Endothelial cell of umbilical vein (primary cell): ENCODE results near the gene SNX33. TPM values are rescaled to one million over a fixed set of nuclear protein-coding genes. Genes with fewer than 3 reads are reported as not detected.

Experiments used
- BruUV-seq: library from RNA; stranded (reverse); fragments of 400-500 nt; replicated peaks from 2 replicates; lab custom pipeline; 2021; lab: Mats Ljungman, UMichigan
- CTCF ChIA-PET: fragments of 300-600, 350-600 bp; sonication (Branson Sonifier 250); formaldehyde crosslinking; loops from one replicate; lab custom pipeline; 2021; ENCODE audit warnings: antibody characterized with exemption, inconsistent platforms; lab: Charles Lee
- POLR2A ChIA-PET: fragments of 300-600, 350-600 bp; sonication (Branson Sonifier 250); formaldehyde crosslinking; loops from one replicate; lab custom pipeline; 2021; ENCODE audit warnings: antibody characterized with exemption, inconsistent platforms; lab: Charles Lee
- DNase-seq: peaks from one replicate; pipeline ENCODE4 v3.0.0-alpha.2; 2011; ENCODE audit warnings: low read depth, low spot score
- FAIRE-seq: peaks from 2 replicates; lab custom pipeline; 2011; peaks lifted over from hg19 to GRCh38; lab: Jason Lieb, UNC
- H2AFZ ChIP-seq: 2 replicates; pipeline ENCODE4 v1.6.0; 2012; ENCODE audit warnings: low read depth, low read length, control low read depth, inconsistent platforms
- H3K27ac ChIP-seq: 2 replicates; pipeline ENCODE4 v1.5.1; 2011; ENCODE audit warnings: low read depth, mild to moderate bottlenecking, control low read depth, low read length, moderate library complexity; ENCODE audit not compliant: insufficient read depth
- H3K27me3 ChIP-seq, 2 experiments: 2 replicates each; pipeline versions ENCODE4 v1.6.0 to v1.6.1; 2011; ENCODE audit warnings: low read length in 2 of 2, mixed read lengths in 1 of 2; ENCODE audit not compliant: control insufficient read depth in 2 of 2, insufficient read depth in 2 of 2
- H3K36me3 ChIP-seq, 2 experiments: 2 replicates in 1 of 2; 3 replicates in 1 of 2; pipeline ENCODE4 v1.5.1; 2011; ENCODE audit warnings: low read length in 2 of 2, mild to moderate bottlenecking in 1 of 2, moderate library complexity in 1 of 2; ENCODE audit not compliant: control insufficient read depth in 2 of 2, insufficient read depth in 2 of 2; ENCODE audit errors: extremely low read depth in 1 of 2
- H3K4me1 ChIP-seq: 3 replicates; pipeline ENCODE4 v1.5.1; 2011; ENCODE audit warnings: mild to moderate bottlenecking, low read length; ENCODE audit not compliant: control insufficient read depth, insufficient read depth; ENCODE audit errors: extremely low read depth
- H3K4me2 ChIP-seq: 2 replicates; pipeline ENCODE4 v1.6.1; 2011; ENCODE audit warnings: low read length, control low read depth, mixed read lengths; ENCODE audit not compliant: insufficient read depth
- H3K4me3 ChIP-seq, 3 experiments: fragments of 200-600 bp in 1 of 3; sonication (generic), shearing (Covaris generic) in 1 of 3; replicated peaks in 1 of 3; 2 replicates each; pipeline ENCODE4 v1.5.1; 2011 to 2016; ENCODE audit warnings: control low read depth in 3 of 3, low read length in 3 of 3, mild to moderate bottlenecking in 2 of 3, inconsistent platforms in 1 of 3, low read depth in 1 of 3, moderate library complexity in 1 of 3; ENCODE audit not compliant: insufficient read depth in 1 of 3
- H3K79me2 ChIP-seq: 2 replicates; pipeline ENCODE4 v1.6.0; 2012; ENCODE audit warnings: low read length, inconsistent platforms; ENCODE audit not compliant: control insufficient read depth, insufficient read depth
- H3K9ac ChIP-seq: replicated peaks from 2 replicates; pipeline ENCODE3; 2011; ENCODE audit warnings: low read length, control low read depth; ENCODE audit not compliant: insufficient read depth; ENCODE audit errors: extremely low read depth
- H3K9me1 ChIP-seq: replicated peaks from 3 replicates; pipeline ENCODE4 v1.6.0; 2011; ENCODE audit warnings: mild to moderate bottlenecking, low read length; ENCODE audit not compliant: control insufficient read depth, insufficient read depth; ENCODE audit errors: extremely low read depth
- H3K9me3 ChIP-seq: replicated peaks from 2 replicates; pipeline ENCODE4 v1.5.1; 2012; ENCODE audit warnings: low read length, inconsistent platforms; ENCODE audit not compliant: control insufficient read depth, insufficient read depth
- H4K20me1 ChIP-seq: replicated peaks from 2 replicates; pipeline ENCODE3; 2011; ENCODE audit warnings: mild to moderate bottlenecking, low read length; ENCODE audit not compliant: control insufficient read depth, insufficient read depth; ENCODE audit errors: extremely low read depth
- CTCF ChIP-seq, 2 donors: IDR thresholded peaks; 1 replicate in 1 of 2; 2 replicates in 1 of 2; pipeline ENCODE4 v1.5.1; 2011; ENCODE audit warnings: low read length in 2 of 2, mild to moderate bottlenecking in 2 of 2, moderate library complexity in 2 of 2, control low read depth in 1 of 2, inconsistent platforms in 1 of 2, low read depth in 1 of 2; ENCODE audit not compliant: insufficient read depth in 1 of 2; ENCODE audit errors: extremely low read depth in 1 of 2
- EZH2 ChIP-seq: IDR thresholded peaks from 2 replicates; pipeline ENCODE4 v1.6.1; 2012; ENCODE audit warnings: borderline replicate concordance, low read depth, mild to moderate bottlenecking, moderate library complexity, low read length, inconsistent platforms; ENCODE audit not compliant: severe bottlenecking
- FOS ChIP-seq: IDR thresholded peaks from 2 replicates; pipeline ENCODE4 v1.6.1; 2011; ENCODE audit warnings: mild to moderate bottlenecking, low read length, moderate library complexity, borderline replicate concordance; ENCODE audit not compliant: insufficient read depth
- GATA2 ChIP-seq: IDR thresholded peaks from 2 replicates; pipeline ENCODE4 v1.7.0; 2011; ENCODE audit warnings: low read depth, mild to moderate bottlenecking, moderate library complexity, mixed read lengths, low read length; ENCODE audit not compliant: insufficient read length, insufficient read depth
- JUN ChIP-seq: IDR thresholded peaks from 2 replicates; pipeline ENCODE4 v1.6.1; 2011; ENCODE audit warnings: borderline replicate concordance, low read depth; ENCODE audit not compliant: insufficient read length, insufficient read depth
- dilution Hi-C: fragments of 300-500 bp; cut with MboI; formaldehyde crosslinking; loops from one replicate; pipeline ENCODE4 v1.15.0; 2019; ENCODE audit warnings: low sequenced_read_pairs; ENCODE audit not compliant: extremely low pct_ligation_motif_present
- intact Hi-C: fragments of 100-400 bp; cut with micrococcal nuclease; formaldehyde crosslinking; loops from one replicate; pipeline ENCODE4 v1.10.0; 2022
- polyA plus RNA-seq, 4 experiments: library from polyadenylated mRNA; depleted of rRNA in 3 of 4; stranded (reverse) in 3 of 4; unstranded in 1 of 4; fragments of >200 nt; gene quantifications; 2 replicates each; pipeline versions ENCODE4 v1.2.1 to v1.2.3, GENCODE V29; 2011 to 2012; ENCODE audit warnings: missing spikeins in 1 of 4
- total RNA-seq: library from RNA; stranded (reverse); gene quantifications from 2 replicates; pipeline ENCODE4 v1.2.3, GENCODE V29; 2021

SNX33 gene
- total and polyA plus RNA-seq, 2 donors (not counting 3 experiments of a cell fraction or from before 2014, with no cell fraction given), result 7.9 to 12.6 TPM

- TF ChIP-seq EZH2 (no peak), FOS (peak; percentile 24)
- dilution Hi-C loops (no loop called here), intact Hi-C loops (no loop called here)
- ChIA-PET POLR2A (no interaction called here), CTCF (interaction anchor here (1.5 kb wide), 1 partner anchor 42 kb away, joined by 5 read pairs; no protein-coding TSS in a partner anchor)
- Histone ChIP-seq H3K4me3 (no peak overlapping the region), H3K4me2 (no peak overlapping the region), H3K27ac (no peak overlapping the region), H3K4me1 (peaks cover 19% of the 10 kb centered on the region), H3K27me3 (no peaks in the 10 kb centered on the region), H3K9ac (no peak overlapping the region), H2AFZ (no peak overlapping the region), H3K9me3 (no peaks in the 10 kb centered on the region), H3K9me1 (no peaks in the 10 kb centered on the region), H4K20me1 (no peaks in the 10 kb centered on the region), H3K36me3 (no peaks in the 10 kb centered on the region), H3K79me2 (peaks cover 6% of the 10 kb centered on the region)
- no peak for FAIRE-seq
- no TSS peak for BruUV-seq
- no peak for DNase-seq
Measured at GRCh38 chr15:75644376-75644775, 3.3 kb upstream of the SNX33 start.

GRCh38 chr15:75646112-75646943 is 1.4 kb upstream of the SNX33 start:
- Histone ChIP-seq H3K4me3 (peak overlapping the region in 2 of 3 experiments; percentile 64 to 72), H3K9me3 (no peaks in the 10 kb centered on the region), H3K9ac (peak overlapping the region; percentile 67), H3K79me2 (peaks cover 3% of the 10 kb centered on the region), H3K4me2 (peak overlapping the region; percentile 78), H3K27ac (peak overlapping the region; percentile 37), H3K36me3 (peaks cover 0 to 2% of the 10 kb centered on the region in 2 experiments), H3K27me3 (no peaks in the 10 kb centered on the region), H4K20me1 (no peaks in the 10 kb centered on the region), H3K9me1 (no peaks in the 10 kb centered on the region), H2AFZ (peak overlapping the region; percentile 79), H3K4me1 (peaks cover 22% of the 10 kb centered on the region)
- DNase-seq (no peak), FAIRE-seq (no peak)
- TF ChIP-seq CTCF (IDR thresholded peaks at IDR 0.05; ENCODE audit: extremely low read depth in 1 of 2, insufficient read depth in 1 of 2, low read depth in 1 of 2, low read length in 2 of 2), result no peak
- no peak for TF ChIP-seq FOS
- TF ChIP-seq GATA2, result no peak
- no peak for TF ChIP-seq JUN
- TF ChIP-seq EZH2, result no peak
- dilution Hi-C loops, result no loop called here
- intact Hi-C loops, result loop anchor here (2.0 kb wide), 1 partner anchor 20 kb away; no protein-coding TSS in a partner anchor
- ChIA-PET POLR2A (interaction anchor here (1.1 kb wide), 1 partner anchor 8 kb away, joined by 3 read pairs; no protein-coding TSS in a partner anchor), CTCF (interaction anchor here (0.6 to 2.9 kb wide), 14 partner anchors 7 to 279 kb away, joined by 3 to 34 read pairs (median 12); partner anchors contain the start of genes IMP3, MAN2C1, PTPN9 and SNUPN)
- BruUV-seq, result TSS peak; percentile 31
